ENCODE results near the gene COMMD3.

COMMD3 gene

GRCh38 chr10:22363305-22363704, 47.1 kb downstream of the COMMD3 start:
- H3K4me3 ChIP-seq (replicated peaks; ENCODE audit: low read depth, low read length), result no peak overlapping the region
- no peaks in the 10 kb centered on the region for H3K27me3 ChIP-seq (replicated peaks; ENCODE audit: control insufficient read depth, insufficient read depth, low read length)
- no peak for TF ChIP-seq CTCF (IDR thresholded peaks at IDR 0.05; ENCODE audit: insufficient read depth, low read length, poor library complexity, severe bottlenecking)
- DNase-seq (ENCODE audit: extremely low read depth, insufficient read length), result no peak
- H3K36me3 ChIP-seq (ENCODE audit: control insufficient read depth, insufficient read depth, low read length), result no peaks in the 10 kb centered on the region

GRCh38 chr10:22364407-22365140, 48.4 kb downstream of the COMMD3 start:
- no peaks in the 10 kb centered on the region for H3K36me3 ChIP-seq (ENCODE audit: control insufficient read depth, insufficient read depth, low read length)
- no peak overlapping the region for H3K4me3 ChIP-seq (replicated peaks; ENCODE audit: low read depth, low read length)
- H3K27me3 ChIP-seq (replicated peaks; ENCODE audit: control insufficient read depth, insufficient read depth, low read length), result no peaks in the 10 kb centered on the region
- no peak for DNase-seq (ENCODE audit: extremely low read depth, insufficient read length)
- no peak for TF ChIP-seq CTCF (IDR thresholded peaks at IDR 0.05; ENCODE audit: insufficient read depth, low read length, poor library complexity, severe bottlenecking)

- no peak for DNase-seq (ENCODE audit: extremely low read depth, insufficient read length)
These were observed 49.0 kb downstream of the COMMD3 start for GRCh38 chr10:22365233-22365632.

GRCh38 chr10:22365644-22366434, 49.7 kb downstream of the COMMD3 start:
- Histone ChIP-seq H3K27me3 (replicated peaks; ENCODE audit: control insufficient read depth, insufficient read depth, low read length) (no peaks in the 10 kb centered on the region), H3K36me3 (ENCODE audit: control insufficient read depth, insufficient read depth, low read length) (no peaks in the 10 kb centered on the region), H3K4me3 (replicated peaks; ENCODE audit: low read depth, low read length) (no peak overlapping the region)
- TF ChIP-seq CTCF (IDR thresholded peaks at IDR 0.05; ENCODE audit: insufficient read depth, low read length, poor library complexity, severe bottlenecking), result no peak
- DNase-seq (ENCODE audit: extremely low read depth, insufficient read length), result no peak

More at GRCh38 chr10:22365233-22365632, 49.0 kb downstream of the COMMD3 start:
- no peak for TF ChIP-seq CTCF (IDR thresholded peaks at IDR 0.05; ENCODE audit: insufficient read depth, low read length, poor library complexity, severe bottlenecking)
- H3K36me3 ChIP-seq (ENCODE audit: control insufficient read depth, insufficient read depth, low read length), result no peaks in the 10 kb centered on the region
- H3K27me3 ChIP-seq (replicated peaks; ENCODE audit: control insufficient read depth, insufficient read depth, low read length), result no peaks in the 10 kb centered on the region
- no peak overlapping the region for H3K4me3 ChIP-seq (replicated peaks; ENCODE audit: low read depth, low read length)

- TF ChIP-seq CTCF (IDR thresholded peaks at IDR 0.05; ENCODE audit: insufficient read depth, low read length, poor library complexity, severe bottlenecking), result no peak
- no peak for DNase-seq (ENCODE audit: extremely low read depth, insufficient read length)
- no peak overlapping the region for H3K4me3 ChIP-seq (replicated peaks; ENCODE audit: low read depth, low read length)
- H3K27me3 ChIP-seq (replicated peaks; ENCODE audit: control insufficient read depth, insufficient read depth, low read length), result no peaks in the 10 kb centered on the region
- no peaks in the 10 kb centered on the region for H3K36me3 ChIP-seq (ENCODE audit: control insufficient read depth, insufficient read depth, low read length)
These were observed 50.2 kb downstream of the COMMD3 start for GRCh38 chr10:22366435-22366703.

Data from GM06990 (cell line).